GM18499 (cell line): Measurements from ENCODE around the gene FRMD4B.

Source experiments
- ATAC-seq: cut with Tn5 transposase; IDR thresholded peaks from one replicate; pipeline ENCODE4 v1.9.1; 2021; ENCODE audit warnings: moderate number of reproducible peaks; ENCODE audit not compliant: insufficient read depth, unreplicated experiment

The FRMD4B gene

GRCh38 chr3:69385723-69386555, at the start of gene FRMD4B:
Gene FRMD4B (minus strand): TSS chr3:69386088. CDS start chr3:69385989, 99 bp downstream.
- no peak for ATAC-seq

- no peak for ATAC-seq
These were observed 48.1 kb upstream of the FRMD4B start for GRCh38 chr3:69433969-69434325.

DNA sequence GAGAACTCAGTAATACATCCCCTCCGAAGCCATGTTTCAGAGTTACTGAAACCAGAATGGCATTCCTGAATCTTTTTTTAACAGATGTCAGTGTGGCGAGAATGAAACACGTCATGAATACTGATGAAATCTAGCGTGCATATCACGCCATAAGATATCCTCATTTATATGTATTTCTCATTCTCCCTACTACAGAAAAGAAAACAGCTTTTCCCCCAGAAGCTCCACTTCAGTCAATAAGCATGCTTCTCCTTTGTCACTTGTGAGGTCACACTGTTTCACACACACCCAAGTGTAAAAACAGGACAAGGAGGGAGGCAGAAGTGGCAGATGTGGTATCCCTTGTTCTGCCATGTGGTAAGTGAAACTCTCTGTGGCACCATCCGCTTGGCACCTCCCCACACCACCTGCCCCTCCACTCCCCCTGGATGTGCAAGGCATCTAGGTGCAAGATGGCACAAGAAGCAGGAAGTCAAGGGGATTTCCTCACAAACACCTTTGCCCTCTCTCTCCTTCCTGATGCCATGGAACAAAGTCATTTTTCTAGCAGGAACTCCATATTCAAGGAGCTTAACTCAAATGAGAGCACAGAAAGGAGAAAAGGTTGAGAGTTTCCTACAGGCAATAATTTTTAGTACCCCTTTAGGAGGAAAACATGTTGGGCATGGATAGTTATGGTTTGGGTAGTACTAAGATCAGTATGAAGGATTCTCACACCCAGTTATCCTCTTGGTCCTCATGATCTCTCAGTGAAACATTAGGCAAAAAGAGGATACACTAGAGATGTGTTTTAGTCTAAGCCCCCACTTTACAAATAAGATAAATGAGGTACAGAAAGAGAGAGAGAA, 47.5 kb upstream of the FRMD4B start:
- no peak for ATAC-seq

- no peak for ATAC-seq
These were observed 42.9 kb upstream of the FRMD4B start for GRCh38 chr3:69428657-69429255.

DNA sequence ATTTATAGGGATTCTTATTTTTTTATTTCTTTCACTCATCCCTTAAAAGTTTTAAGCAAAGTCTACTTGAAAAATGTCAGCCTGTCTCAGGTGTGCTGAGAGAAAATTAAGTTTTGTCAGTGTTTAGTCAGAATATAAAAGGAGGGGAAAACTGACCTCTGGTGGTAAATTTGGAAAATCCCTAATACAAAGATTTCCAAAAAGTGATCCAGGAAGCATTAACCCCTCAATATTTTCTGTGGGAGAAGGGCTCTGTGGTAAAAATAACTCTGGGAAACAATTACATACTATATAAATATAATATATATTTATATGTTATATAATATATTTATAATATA, 41.0 kb upstream of the FRMD4B start:
- no peak for ATAC-seq

DNA sequence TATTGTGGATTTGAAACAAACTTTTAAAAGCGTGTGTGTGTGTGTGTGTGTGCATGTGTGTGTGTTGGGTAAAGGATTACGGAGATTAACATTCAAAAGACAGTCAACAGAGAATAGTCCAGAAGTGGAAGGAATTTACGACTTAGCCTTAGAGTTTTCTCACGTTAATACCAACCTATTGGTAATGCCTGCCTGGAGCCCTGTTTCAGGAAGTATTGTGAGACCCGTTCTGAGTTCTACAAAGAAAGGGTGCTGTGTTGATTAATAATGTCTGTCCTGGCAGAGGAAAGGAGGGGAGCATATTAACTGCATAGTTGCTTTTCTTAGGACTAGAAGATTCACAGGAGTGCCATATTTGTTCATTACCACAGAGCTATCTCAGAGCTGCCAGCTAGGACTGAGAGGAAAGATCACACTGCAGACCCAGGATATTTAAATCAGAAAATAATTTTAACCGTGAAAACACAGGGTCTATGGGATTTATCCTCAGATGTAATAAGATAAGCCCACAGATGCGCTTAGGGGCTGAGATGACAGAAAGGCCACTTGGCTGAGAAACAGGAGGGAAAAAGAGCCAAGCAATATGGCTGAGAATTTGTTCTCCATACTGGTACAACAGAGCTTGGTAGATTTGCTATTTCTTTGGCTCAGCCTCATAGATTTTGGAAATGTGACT, 40.5 kb upstream of the FRMD4B start:
- ATAC-seq = no peak

- peak; percentile 68 for ATAC-seq
These were observed 39.4 kb upstream of the FRMD4B start for GRCh38 chr3:69425249-69425648.

DNA sequence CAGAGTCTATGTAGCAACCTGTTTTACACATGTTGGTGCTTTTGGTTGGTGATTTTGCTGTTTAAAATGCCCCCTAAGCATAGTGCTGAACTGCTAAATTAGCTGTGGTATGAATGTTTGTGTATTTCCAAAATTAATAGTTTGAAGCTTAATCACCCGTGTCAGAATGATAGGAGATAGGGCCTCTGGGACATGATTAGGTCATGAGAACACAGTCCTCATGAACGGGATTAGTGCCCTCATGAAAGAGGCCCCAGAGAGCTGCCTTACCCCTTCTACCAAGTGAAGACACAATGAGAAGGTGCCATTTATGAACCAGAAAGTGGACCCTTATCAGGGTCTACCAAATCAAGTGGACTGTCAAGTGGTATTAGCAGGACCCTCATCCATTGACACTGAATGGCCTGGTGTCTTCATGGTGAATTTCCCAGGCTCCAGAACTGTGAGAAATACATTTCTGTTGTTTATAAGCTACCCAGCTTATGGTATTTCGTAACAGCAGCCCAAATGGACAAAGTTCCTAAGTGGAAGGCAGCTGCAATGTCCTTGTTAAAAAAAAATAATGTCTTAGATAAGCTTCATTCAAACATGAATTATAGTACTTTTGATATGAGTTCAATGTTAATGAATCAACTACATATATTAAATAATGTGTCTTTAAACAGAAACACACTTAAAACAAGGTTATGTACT, 37.7 kb upstream of the FRMD4B start:
- ATAC-seq = no peak

GRCh38 chr3:69422751-69423150, 36.9 kb upstream of the FRMD4B start:
- ATAC-seq = no peak

DNA sequence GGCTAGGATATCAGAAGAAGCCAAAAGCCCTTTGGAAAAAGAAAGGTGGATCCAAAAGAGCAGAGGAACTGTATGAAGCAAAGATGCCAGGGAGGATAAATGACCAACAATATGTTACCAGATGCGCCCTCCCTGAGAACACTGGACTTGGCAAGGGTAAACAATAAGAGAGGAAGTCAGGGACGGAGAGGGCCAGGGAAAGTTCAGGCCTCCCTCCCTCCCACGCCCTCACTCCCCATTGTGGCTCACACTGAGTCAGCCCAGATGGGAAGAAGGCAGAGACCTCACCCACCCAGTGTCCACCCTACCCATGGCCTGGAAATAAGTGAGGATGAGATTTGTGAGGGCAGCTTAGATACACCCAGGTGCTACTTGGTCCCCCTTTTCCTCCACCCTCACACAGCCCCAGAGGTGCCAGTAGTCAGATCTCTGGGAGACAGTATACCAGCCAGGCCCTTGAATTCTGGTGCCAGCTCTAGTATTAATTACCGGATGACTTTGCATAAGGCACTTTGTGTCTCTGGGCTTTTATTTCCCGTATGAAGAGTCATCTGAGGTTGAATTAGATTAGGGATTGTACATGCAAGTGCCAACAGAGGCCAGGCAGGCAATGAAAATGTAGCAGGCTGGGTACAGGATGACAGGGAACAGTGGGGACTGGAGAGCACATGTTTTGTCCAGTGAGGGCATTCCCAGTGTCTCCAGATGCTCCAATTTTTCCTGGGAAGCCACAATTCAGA, 35.1 kb upstream of the FRMD4B start:
- ATAC-seq = no peak

GRCh38 chr3:69419276-69419675, 33.4 kb upstream of the FRMD4B start:
- ATAC-seq = no peak

GRCh38 chr3:69417541-69418078, 31.7 kb upstream of the FRMD4B start:
- ATAC-seq = no peak

DNA sequence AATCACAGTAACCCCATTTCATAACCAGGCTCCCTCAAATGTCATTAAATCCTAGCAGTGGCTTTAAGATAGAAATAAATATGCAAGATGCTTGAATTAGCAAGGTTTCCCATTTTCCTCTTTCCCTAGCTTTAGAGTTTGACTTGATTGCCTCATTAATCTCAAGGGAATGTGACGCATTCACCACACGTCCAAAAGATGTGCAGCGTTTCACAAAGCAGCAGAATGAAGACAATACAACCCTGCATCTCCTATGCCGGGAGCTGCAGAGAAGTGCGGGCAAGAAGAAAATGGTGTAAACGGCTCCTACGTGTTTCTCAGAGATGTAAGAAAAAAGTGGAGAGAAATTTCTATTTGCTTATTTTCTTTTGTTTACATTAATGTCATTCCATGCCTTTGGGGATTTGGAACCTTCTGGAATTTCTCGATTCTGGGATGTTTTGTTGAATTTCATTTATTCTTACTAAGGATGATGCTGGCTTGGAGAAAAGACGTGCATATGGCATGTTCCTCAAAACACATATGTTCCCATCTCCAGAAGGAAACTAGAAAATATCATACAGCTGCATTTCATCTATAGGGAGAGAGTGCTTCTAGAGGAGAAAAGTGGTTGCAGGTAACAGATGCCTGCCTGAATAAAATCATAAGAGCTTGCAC, 27.8 kb upstream of the FRMD4B start:
- no peak for ATAC-seq

GRCh38 chr3:69411346-69411745, 25.5 kb upstream of the FRMD4B start:
- ATAC-seq = no peak

GRCh38 chr3:69410301-69410700, 24.4 kb upstream of the FRMD4B start:
- ATAC-seq = peak; percentile 87

DNA sequence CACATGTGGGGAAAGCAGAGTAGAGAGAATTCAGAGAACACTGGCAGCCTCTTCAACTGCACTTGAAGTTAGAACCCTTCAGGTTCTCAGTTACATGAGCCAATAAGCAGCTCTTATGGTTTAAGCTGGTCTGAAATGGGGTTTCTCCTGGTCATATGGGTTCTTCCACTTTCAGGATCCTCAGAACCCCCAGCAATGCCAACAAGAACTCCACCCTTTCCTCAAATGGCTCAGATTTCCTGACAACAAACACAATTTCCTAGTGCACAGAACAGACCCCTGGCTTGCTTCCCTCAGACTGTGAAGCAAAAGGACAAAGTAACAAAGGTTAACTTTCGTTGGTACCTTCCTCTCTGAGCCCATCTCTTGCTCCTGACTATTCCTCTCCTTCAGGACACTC, 23.9 kb upstream of the FRMD4B start:
- ATAC-seq = no peak

- ATAC-seq = no peak
These were observed 23.1 kb upstream of the FRMD4B start for GRCh38 chr3:69409011-69409410.

GRCh38 chr3:69408542-69408941, 22.7 kb upstream of the FRMD4B start:
- no peak for ATAC-seq

GRCh38 chr3:69407908-69408307, 22.0 kb upstream of the FRMD4B start:
- no peak for ATAC-seq
